HG02885 (cell line): ENCODE measurements around the gene AMT.
"Not testable (repeated sequence)": the region's sequence is repeated elsewhere in the genome, so short reads cannot be mapped to it uniquely, and the experiment has no call there.

Source experiments
- ATAC-seq: cut with Tn5 transposase; IDR thresholded peaks from one replicate; pipeline ENCODE4 v1.9.1; 2021; ENCODE audit warnings: mild to moderate bottlenecking; ENCODE audit not compliant: unreplicated experiment, poor library complexity

AMT gene

DNA sequence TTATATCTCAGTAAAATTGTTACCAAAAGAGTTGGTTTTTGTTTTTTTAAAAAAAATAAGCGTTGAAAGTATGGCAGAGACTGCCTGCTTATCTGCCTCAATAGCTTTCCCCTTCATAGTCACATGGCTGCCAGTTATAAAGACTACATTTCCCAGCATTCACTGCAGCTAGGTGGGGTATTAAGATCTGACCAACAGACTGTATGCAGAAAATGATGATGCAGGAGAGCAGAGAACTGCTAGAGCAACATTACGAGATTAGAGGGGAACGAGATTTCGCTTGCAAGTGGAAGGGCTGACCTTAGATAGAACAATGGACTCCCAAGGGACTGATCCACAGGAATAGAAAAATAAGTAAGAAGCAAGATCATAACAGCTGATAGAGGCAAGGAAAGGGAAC is 24.8 kb downstream of the AMT start:
- ATAC-seq, result no peak

DNA sequence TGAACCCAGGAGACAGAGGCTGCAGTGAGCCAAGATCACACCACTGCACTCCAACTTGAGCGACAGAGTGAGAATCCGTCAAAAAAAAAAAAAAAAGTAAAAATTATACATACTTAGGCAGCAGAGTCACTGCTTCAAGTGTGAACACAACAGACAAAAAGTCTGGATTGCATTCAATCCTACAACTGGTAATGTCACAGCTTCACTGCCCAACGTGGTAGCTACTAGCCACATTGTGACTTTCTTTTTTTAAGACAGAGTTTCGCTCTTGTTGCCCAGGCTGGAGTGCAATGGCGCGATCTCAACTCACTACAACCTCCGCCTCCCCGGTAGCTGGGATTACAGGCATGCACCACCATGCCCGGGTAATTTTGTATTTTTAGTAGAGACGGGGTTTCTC is 31.0 kb downstream of the AMT start:
- not testable (repeated sequence) for ATAC-seq

DNA sequence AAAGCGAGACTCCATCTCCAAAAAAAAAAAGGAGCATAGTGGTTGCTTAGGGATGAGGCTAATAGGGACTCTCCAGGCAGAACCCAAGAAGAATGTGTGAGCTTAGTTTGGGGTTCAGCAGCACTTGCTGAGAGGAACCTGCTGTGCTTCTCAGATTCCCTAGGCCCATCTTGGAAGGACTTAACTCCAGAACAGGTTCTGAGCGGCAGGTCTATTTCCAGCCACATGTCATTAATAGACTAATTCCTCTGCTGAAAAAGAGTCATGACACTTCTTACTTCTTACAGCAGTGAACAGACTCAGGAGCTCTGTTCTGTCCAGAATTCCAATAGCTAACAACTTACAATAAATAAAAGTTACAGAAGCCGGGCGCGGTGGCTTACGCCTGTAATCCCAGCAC is 33.0 kb downstream of the AMT start:
- ATAC-seq, result no peak

DNA sequence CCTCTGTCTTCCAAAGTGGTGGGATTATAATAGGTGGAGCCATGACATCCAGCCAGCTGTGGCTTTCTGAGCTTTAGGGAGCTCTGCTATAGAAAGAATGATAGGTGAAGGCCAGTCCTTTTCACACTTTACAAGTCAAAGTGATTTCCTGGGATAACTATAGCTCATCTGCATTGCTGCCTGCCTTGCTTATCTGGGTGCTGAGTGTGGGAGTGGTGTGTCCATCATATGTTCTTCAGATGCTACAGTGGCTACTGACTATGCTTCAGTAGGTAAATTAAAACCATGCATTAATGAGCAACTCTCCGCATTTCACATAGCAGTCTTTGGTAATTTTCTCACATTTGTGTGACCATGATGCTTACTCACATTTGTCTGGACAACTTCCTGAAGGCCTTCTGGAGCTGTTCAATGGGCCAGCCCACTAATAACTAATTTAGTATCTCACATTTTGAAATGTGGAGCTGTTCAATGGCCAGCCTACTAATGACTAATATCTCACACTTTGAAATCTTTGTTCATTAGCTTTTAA is 33.9 kb downstream of the AMT start:
- ATAC-seq, result no peak

DNA sequence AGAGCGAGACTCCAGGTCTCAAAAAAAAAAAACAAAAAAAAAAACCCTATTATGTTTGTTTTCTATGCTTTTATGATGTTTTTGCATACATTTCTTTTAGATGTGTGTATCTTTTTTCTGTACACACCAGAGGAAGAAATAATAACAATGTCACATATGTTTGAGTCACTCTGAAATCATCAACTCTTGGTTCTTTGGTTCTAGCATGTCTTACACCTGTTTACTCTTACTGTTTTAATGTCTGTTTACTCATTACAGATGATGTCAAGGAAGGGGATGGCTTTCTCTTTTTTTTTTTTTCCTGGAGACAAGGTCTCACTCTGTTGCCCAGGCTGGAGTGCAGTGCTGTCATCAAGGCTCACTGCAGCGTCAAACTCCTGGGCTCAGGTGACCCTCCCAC is 34.6 kb downstream of the AMT start:
- no peak for ATAC-seq

DNA sequence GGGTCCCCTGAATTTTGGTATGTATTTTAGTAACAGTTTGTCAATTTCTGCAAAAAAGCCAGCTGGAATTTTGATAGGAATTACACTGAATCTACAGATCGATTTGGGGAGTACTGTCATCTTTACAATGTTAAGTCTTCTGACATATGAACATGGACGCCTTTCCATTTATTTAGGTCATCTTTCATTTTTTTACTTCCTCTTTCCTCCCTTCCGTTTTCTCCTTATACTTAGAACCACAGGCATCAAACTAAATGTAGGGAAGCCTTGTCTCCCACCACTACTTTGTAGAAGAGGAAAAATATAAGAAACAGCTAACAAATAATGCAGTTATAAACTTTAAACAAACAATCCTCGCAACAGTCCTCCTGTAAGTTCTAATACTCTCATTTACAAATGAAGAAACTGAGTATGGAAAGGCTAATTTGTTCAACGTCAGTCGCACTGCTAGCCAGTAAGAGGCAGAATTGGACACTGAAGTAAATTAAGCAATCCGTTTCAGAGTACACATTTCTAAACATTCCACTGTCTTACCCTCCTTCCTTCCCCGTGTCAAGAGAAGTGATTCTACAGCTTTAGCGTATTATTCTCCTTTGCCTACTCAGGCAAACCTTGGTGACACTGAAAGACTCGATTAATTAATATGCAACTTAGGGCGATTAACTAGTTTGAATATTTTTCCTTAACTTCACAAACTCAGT is 36.1 kb downstream of the AMT start:
- ATAC-seq, result no peak

DNA sequence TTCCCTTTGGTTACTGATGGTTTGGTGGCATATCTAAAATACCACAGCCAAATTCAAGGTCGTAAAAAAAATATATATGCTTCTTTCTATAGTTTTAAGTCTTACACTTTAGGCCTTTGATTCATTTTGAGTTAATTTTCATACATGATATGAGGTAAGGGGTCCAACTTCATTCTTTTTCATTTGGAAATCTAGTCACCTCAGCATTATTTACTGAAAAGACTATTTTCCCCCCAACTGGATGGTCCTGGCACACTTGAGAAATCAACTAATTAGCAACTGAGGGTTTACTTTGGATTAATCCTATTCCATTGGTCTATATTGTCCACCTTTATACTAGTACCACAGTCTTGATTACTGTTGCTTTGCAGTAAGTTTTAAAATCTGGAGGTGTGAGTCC is 36.7 kb downstream of the AMT start:
- no peak for ATAC-seq

DNA sequence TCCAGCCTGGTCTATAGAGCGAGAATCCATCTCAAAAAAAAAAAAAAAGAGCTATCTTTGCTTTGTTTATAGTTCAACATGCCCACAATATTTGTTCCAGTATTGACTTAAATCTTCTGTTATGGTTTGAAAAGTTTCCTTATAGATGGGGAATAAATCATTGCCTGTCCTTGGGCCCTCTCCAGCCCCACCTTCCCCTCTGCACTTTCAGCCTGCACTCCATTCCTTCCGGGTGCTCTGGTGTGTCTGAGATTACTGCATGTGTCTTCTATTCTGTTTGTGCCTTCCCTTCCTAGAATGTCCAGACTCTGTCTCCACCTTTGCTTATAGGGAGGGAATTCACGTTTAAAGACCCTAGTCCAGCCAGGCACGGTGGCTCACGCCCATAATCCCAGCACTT is 38.9 kb downstream of the AMT start:
- no peak for ATAC-seq

DNA sequence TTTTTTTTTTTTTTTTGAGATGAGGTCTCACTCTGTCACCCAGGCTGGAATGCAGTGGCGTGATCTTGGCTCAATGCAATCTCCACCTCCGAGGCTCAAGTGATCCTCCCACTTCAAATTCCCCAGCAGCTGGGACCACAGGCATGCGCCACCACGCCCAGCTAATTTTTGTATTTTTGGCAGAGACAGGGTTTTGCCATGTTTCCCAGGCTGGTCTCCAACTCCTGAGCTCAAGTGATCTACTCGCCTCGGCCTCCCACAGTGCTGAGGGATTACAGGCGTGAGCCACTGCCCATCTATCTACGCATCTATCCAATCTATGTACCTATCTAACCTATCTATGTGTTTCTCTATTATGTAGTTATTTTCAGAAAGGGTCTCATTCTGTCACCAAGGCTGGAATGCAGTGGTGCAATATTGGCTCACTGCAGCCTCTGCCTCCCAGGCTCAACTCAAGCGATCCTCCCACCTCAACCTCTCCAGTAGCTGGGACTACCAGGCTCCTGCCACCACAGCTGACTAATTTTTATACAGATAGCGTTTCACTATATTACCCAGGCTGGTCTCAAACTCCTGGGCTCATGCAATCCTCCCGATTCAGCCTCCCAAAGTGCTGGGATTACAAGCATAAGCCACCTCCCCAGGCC is 43.9 kb downstream of the AMT start:
- ATAC-seq, result no peak

DNA sequence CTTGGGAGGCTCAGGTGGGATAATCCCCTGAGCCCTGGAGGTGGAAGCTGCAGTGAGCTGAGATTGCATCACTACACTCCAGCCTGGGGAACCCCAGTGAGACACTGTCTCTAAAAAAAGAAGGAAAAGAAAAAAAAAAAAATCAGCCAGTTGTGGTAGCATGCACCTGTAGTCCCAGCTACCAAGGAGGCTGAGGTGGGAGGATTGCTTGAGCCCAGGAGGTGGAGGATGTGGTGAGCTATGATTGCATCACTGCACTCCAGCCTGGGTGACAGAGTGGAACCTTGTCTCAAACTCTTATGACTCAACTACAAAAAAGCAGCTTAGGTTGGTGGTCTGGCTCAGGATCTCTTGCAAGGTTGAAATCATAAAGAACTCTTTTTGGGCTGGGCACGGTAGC is 44.8 kb downstream of the AMT start:
- ATAC-seq, result no peak

DNA sequence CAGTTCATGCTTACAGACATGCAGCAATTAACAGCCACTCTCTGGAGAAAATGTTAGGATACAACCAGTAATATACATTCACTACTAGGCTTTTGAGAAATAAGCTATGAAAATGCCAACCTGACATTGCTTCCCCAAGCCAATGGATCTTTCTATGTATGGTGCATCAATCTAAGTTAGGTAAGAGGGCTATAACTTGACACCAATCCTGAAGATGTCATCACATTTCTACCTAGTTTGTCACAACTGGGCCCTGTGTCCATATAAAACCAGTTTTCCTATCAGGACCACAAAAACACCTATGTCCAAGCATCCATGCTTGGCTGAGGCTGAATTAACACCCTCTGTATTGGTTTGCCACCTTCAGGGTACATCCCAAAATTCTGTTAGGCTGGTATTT is 50.3 kb downstream of the AMT start:
- ATAC-seq, result no peak

DNA sequence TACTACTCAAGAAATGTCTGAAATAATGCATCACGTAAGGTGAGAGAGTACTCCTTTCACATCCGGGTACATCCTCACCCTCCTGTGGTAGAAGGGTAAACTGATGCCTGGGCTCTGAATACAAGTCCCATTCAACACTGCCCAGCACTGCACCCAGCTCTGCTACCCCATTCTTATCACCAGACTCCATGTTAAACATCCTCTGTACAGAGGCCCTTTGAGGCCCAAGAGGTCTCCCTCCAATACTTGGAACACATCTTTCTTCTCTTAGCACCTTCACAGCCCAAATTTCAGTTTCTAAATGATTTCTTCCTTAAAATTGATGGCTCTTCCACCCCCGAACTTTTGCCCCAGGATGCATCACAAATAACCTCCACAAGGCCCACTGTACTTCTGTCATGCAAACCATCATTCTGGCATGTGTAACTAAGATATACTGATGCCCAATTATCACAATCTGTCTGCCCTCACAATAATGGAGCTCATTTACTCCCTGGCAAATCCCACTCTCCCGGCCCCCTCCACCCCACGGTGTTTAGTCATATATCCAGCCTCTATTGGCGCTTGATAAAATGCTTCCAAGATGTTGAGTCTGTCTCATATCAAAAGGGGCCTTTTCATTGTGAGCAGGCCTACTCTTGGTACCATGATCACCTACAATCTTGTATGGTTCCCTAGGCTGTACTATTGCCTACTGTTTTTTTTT is 51.5 kb downstream of the AMT start:
- ATAC-seq, result no peak
